ENCODE measurements around the gene MALAT1. TPM values are rescaled to one million over a fixed set of nuclear protein-coding genes. Genes with fewer than 3 reads are reported as not detected.

MALAT1 gene
- total RNA-seq, 1 donor from 2014 or later, result 16,546 TPM

DNA sequence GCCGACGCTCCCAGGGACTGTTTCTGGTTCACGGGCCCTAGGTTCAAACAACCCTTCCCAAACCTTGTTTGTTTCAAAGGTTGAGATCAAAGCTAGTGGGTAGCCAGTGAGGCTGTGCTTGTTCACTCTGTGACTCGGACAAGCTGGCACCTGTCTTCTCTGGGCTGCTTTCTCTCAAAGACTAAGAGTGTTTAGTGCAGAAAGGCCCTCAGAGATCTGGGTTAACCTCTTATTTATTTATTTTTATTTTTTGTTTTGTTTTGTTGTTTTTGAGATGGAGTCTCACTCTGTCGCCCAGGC, 13.0 kb upstream of the MALAT1 start:
- no peaks in the 10 kb centered on the region for H3K9me3 Mint-ChIP-seq (ENCODE audit: low read depth)
- H3K4me1 Mint-ChIP-seq (ENCODE audit: low read depth), result peaks cover 42% of the 10 kb centered on the region
- H3K36me3 Mint-ChIP-seq (ENCODE audit: insufficient read depth), result no peaks in the 10 kb centered on the region
- no peaks in the 10 kb centered on the region for H3K27me3 Mint-ChIP-seq
- DNase-seq (ENCODE audit: low spot score, unreplicated experiment), result no peak
- H3K4me3 Mint-ChIP-seq (ENCODE audit: low read depth), result no peak overlapping the region
- peak overlapping the region; percentile 41 for H3K27ac Mint-ChIP-seq
- TF ChIP-seq CTCF (IDR thresholded peaks at IDR 0.05; ENCODE audit: unreplicated experiment), result no peak

GRCh38 chr11:65486570-65487466, 12.0 kb upstream of the MALAT1 start:
- peaks cover 51% of the 10 kb centered on the region for H3K4me1 Mint-ChIP-seq (ENCODE audit: low read depth)
- H3K27ac Mint-ChIP-seq, result peak overlapping the region; percentile 98
- H3K36me3 Mint-ChIP-seq (ENCODE audit: insufficient read depth), result no peaks in the 10 kb centered on the region
- no peak for DNase-seq (ENCODE audit: low spot score, unreplicated experiment)
- H3K4me3 Mint-ChIP-seq (ENCODE audit: low read depth), result no peak overlapping the region
- no peaks in the 10 kb centered on the region for H3K27me3 Mint-ChIP-seq
- H3K9me3 Mint-ChIP-seq (ENCODE audit: low read depth), result no peaks in the 10 kb centered on the region
- TF ChIP-seq CTCF (IDR thresholded peaks at IDR 0.05; ENCODE audit: unreplicated experiment), result no peak

DNA sequence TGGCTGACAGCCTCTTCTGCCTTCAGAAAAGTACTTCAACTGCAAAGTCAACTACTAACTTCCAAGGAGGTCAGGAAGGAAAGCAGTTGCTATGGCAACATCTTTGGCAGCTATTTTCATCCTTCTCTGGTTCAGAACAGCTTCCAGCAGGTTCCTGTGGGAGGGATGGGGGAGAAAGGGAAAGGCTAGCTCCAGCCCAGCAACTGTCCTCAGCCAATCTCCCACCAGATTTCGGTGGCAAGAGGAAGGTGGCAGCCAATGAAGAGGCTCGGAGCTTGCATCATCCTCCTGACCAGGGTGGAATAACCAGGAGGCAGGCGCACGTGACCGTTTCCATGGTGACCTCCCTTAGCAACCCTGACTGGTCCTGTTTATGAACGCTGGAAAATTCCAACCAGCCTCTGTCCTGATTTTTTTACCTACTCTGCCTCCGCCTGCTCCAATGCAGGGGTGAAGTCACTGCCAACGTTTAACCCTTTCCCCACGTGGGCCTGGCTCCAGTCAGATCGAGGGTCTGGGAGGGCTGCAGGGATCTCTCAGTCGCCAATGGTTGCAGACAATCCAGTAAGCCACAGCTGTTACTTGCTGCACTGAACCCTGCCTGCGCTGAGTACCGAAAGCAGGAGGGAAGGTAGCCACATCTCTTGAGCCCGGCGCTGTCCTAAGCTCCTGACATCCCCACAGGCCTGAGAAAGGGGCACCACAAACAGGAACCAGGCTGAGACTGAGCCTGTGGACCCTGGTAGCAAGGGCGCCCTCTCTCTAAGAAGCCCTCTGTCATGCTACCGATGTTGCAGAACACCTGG, 11.2 kb upstream of the MALAT1 start:
- H3K4me1 Mint-ChIP-seq (ENCODE audit: low read depth), result peaks cover 57% of the 10 kb centered on the region
- peak overlapping the region; percentile 98 for H3K27ac Mint-ChIP-seq
- peak overlapping the region; percentile 43 for H3K4me3 Mint-ChIP-seq (ENCODE audit: low read depth)
- no peaks in the 10 kb centered on the region for H3K9me3 Mint-ChIP-seq (ENCODE audit: low read depth)
- no peaks in the 10 kb centered on the region for H3K36me3 Mint-ChIP-seq (ENCODE audit: insufficient read depth)
- DNase-seq (ENCODE audit: low spot score, unreplicated experiment), result peak; percentile 75
- no peaks in the 10 kb centered on the region for H3K27me3 Mint-ChIP-seq
- TF ChIP-seq CTCF (IDR thresholded peaks at IDR 0.05; ENCODE audit: unreplicated experiment), result no peak

DNA sequence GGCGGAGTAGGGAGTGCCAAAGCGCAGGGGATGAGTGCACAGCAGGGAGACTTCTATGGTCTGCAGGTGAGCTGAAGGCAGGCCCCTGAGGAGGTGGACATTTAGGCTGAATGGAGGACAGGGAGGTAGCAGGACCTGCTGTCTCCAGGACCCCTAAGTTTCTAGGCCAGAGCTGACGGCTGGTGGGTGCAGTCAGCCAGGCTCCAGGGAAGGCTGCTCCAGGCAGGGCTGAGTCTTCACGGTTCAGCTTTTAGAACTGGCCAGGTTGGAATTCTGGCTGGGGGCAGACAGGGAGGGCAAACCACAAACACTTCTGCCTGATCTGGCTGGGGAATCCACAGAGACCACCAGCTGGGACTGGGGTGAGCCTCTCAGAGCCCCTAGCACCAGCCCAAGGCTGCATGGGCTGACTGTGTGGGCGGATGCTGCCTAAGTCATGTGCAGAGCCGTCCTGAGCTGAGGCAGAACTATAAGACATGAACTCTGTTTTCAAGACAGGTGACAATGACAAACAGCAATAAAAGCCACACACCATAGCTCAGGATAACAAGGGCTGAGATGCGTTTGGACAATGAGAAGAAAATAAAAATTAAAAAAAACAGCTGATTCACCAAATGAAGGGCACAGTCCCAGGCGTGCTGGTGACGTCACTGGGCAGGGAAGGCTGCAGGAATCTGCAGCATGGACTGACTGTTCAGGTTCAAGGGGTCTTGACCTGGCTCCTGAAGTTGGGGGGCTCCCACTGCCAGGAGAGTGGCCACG, 10.4 kb upstream of the MALAT1 start:
- TF ChIP-seq CTCF (IDR thresholded peaks at IDR 0.05; ENCODE audit: unreplicated experiment), result no peak
- Mint-ChIP-seq H3K27me3 (no peaks in the 10 kb centered on the region), H3K4me1 (ENCODE audit: low read depth) (peaks cover 62% of the 10 kb centered on the region), H3K9me3 (ENCODE audit: low read depth) (no peaks in the 10 kb centered on the region), H3K4me3 (ENCODE audit: low read depth) (peak overlapping the region; percentile 43), H3K27ac (peak overlapping the region; percentile 98), H3K36me3 (ENCODE audit: insufficient read depth) (no peaks in the 10 kb centered on the region)
- no peak for DNase-seq (ENCODE audit: low spot score, unreplicated experiment)

Data from progenitor cell of endocrine pancreas (in vitro differentiated cells).